Esophagus squamous epithelium (tissue), 5 donors: ENCODE measurements around the gene ITGB2. TPM values are rescaled to one million over a fixed set of nuclear protein-coding genes. Genes with fewer than 3 reads are reported as not detected.

Experiments
- DNase-seq: peaks from one replicate; lab custom pipeline; 2025; lab: John Stamatoyannopoulos, UW
- H3K27ac ChIP-seq, 4 donors: fragments of 200-600 bp; sonication (generic); one replicate each; pipeline ENCODE4 v1.5.1; 2016 to 2019; ENCODE audit warnings: mild to moderate bottlenecking in 1 of 4
- H3K27me3 ChIP-seq, 4 donors: fragments of 200-600 bp; sonication (generic); 1 replicate in 3 of 4; 2 replicates in 1 of 4; pipeline versions ENCODE4 v1.5.1 to v1.6.0; 2017 to 2021; ENCODE audit warnings: antibody characterized with exemption in 1 of 4
- H3K36me3 ChIP-seq, 3 donors: fragments of 200-600 bp; sonication (generic); one replicate each; pipeline ENCODE4 v1.5.1; 2016 to 2019
- H3K4me1 ChIP-seq, 3 donors: fragments of 200-600 bp; sonication (generic); one replicate each; pipeline ENCODE4 v1.5.1; 2017 to 2019
- H3K4me3 ChIP-seq, 4 donors: fragments of 200-600 bp; sonication (generic); 1 replicate in 3 of 4; 2 replicates in 1 of 4; pipeline ENCODE4 v1.5.1; 2016 to 2019; ENCODE audit warnings: mild to moderate bottlenecking in 2 of 4, moderate library complexity in 1 of 4
- H3K9me3 ChIP-seq, 3 donors: fragments of 200-600 bp; sonication (generic); one replicate each; pipeline ENCODE4 v1.5.1; 2016 to 2019
- CTCF ChIP-seq, 6 experiments: fragments of 450-650 bp in 4 of 6; fragments of 200-600 bp in 2 of 6; sonication (generic) in 2 of 6; IDR thresholded peaks; one replicate each; pipeline ENCODE4 v1.5.1; 2016 to 2019; ENCODE audit warnings: antibody characterized with exemption in 6 of 6, mild to moderate bottlenecking in 4 of 6, moderate library complexity in 4 of 6
- POLR2A ChIP-seq, 4 donors: fragments of 450-650 bp; IDR thresholded peaks; one replicate each; pipeline ENCODE4 v1.6.1; 2017; ENCODE audit warnings: antibody characterized with exemption in 4 of 4, mild to moderate bottlenecking in 4 of 4, moderate library complexity in 3 of 4
- WGBS, 2 donors: methylation state at CpG; one replicate each; pipeline ENCODE4 v1.1.5; 2018; 5-methylcytosine and 5-hydroxymethylcytosine counted together
- intact Hi-C: fragments of 100-400 bp; cut with DNase I; formaldehyde crosslinking; loops from one replicate; pipeline ENCODE4 v1.15.0; 2022
- total RNA-seq, 4 donors: library from RNA; depleted of rRNA; stranded (reverse); fragments of >200 nt; gene quantifications; one replicate each; pipeline ENCODE4 v1.1.0, GENCODE V29; 2016
- donor health status: DM: yes; HTN: yes; CAD: no.

ITGB2 gene
- total RNA-seq, 4 donors from 2014 or later = 6.6 to 47.1 (median 18.5) TPM

GRCh38 chr21:44838039-44838895 lies 82.4 kb downstream of the ITGB2 start:
- DNase-seq = no peak
- peaks cover 0 to 37% (median 0%) of the 10 kb centered on the region in 4 donors for H3K27me3 ChIP-seq
- intact Hi-C loops = no loop called here
- 78 to 95% methylated on average over 4 to 11 of the region's 30 CpGs for WGBS, 2 donors
- H3K4me3 ChIP-seq = no peak overlapping the region
- H3K9me3 ChIP-seq = no peaks in the 10 kb centered on the region
- TF ChIP-seq CTCF (IDR thresholded peaks at IDR 0.05) (no peak), POLR2A (IDR thresholded peaks at IDR 0.05) (no peak)
- H3K36me3 ChIP-seq = no peaks in the 10 kb centered on the region
- no peak overlapping the region for H3K27ac ChIP-seq
- H3K4me1 ChIP-seq = peaks cover 0 to 19% (median 6%) of the 10 kb centered on the region in 3 donors

GRCh38 chr21:44837537-44837936 lies 83.2 kb downstream of the ITGB2 start:
- TF ChIP-seq POLR2A (IDR thresholded peaks at IDR 0.05) = no peak

GRCh38 chr21:44836666-44837471 lies 83.8 kb downstream of the ITGB2 start:
- Histone ChIP-seq H3K4me1 (peaks cover 0 to 19% (median 6%) of the 10 kb centered on the region in 3 donors), H3K27me3 (peaks cover 0 to 23% (median 0%) of the 10 kb centered on the region in 4 donors), H3K9me3 (no peaks in the 10 kb centered on the region), H3K36me3 (no peaks in the 10 kb centered on the region), H3K27ac (no peak overlapping the region), H3K4me3 (no peak overlapping the region)
- no peak for TF ChIP-seq POLR2A (IDR thresholded peaks at IDR 0.05)
- peak in 1 of 6 experiments; percentile 25 for TF ChIP-seq CTCF (IDR thresholded peaks at IDR 0.05)
- DNase-seq = no peak
- 44 to 87% methylated on average over 4 to 12 of the region's 37 CpGs for WGBS, 2 donors
- intact Hi-C loops = no loop called here

More at GRCh38 chr21:44837537-44837936, 83.2 kb downstream of the ITGB2 start:
- no peaks in the 10 kb centered on the region for H3K9me3 ChIP-seq
- no peaks in the 10 kb centered on the region for H3K36me3 ChIP-seq
- H3K4me1 ChIP-seq = peaks cover 0 to 19% (median 6%) of the 10 kb centered on the region in 3 donors
- peaks cover 0 to 30% (median 0%) of the 10 kb centered on the region in 4 donors for H3K27me3 ChIP-seq
- DNase-seq = no peak
- intact Hi-C loops = no loop called here
- WGBS, 2 donors = 78 to 91% methylated on average over 4 to 5 of the region's 13 CpGs
- no peak overlapping the region for H3K4me3 ChIP-seq
- H3K27ac ChIP-seq = no peak overlapping the region

- peaks cover 0 to 19% (median 6%) of the 10 kb centered on the region in 3 donors for H3K4me1 ChIP-seq
- no peak for DNase-seq
- peaks cover 0 to 18% (median 0%) of the 10 kb centered on the region in 4 donors for H3K27me3 ChIP-seq
- H3K9me3 ChIP-seq = no peaks in the 10 kb centered on the region
- TF ChIP-seq POLR2A (IDR thresholded peaks at IDR 0.05) (no peak), CTCF (IDR thresholded peaks at IDR 0.05) (no peak)
- H3K4me3 ChIP-seq = no peak overlapping the region
- no CpG with 5 or more reads among the region's 3 CpGs for whole genome bisulfite sequencing, 2 donors
- H3K36me3 ChIP-seq = no peaks in the 10 kb centered on the region
- H3K27ac ChIP-seq = no peak overlapping the region
- intact Hi-C loops = no loop called here
These were observed 84.4 kb downstream of the ITGB2 start for GRCh38 chr21:44836349-44836665.

Other genes with a start within 250 kb of the ITGB2 start
- not detected for gene KRTAP12-1, start 238.7 kb downstream of the ITGB2 start, total RNA-seq
- gene KRTAP10-12, start 223.7 kb downstream of the ITGB2 start, total RNA-seq = not detected
- not detected for gene TSPEAR, start 209.3 kb downstream of the ITGB2 start, total RNA-seq
- gene UBE2G2, start 119.1 kb downstream of the ITGB2 start, total RNA-seq = 10 to 100 TPM; 27.9 to 70.0 (median 51.1) TPM
- gene SUMO3, start 102.8 kb downstream of the ITGB2 start, total RNA-seq = 10 to 100 TPM; 22.9 to 55.0 (median 46.5) TPM
- 100 to 1,000 TPM in 3 of 4 donors, 10 to 100 TPM in 1; 83.1 to 132 (median 114) TPM for gene PTTG1IP, start 47.2 kb downstream of the ITGB2 start, total RNA-seq
- gene SLX9, start 19.1 kb upstream of the ITGB2 start, total RNA-seq = 10 to 100 TPM; 10.2 to 16.1 (median 11.1) TPM
- 10 to 100 TPM in 1 of 4 donors, 1 to 10 TPM in 3; 3.4 to 15.6 (median 5.7) TPM for gene ADARB1, start 153.7 kb upstream of the ITGB2 start, total RNA-seq